Gastrocnemius medialis (tissue), 4 donors: ENCODE data around the gene CRTAC1. TPM values are rescaled to one million over a fixed set of nuclear protein-coding genes. Genes with fewer than 3 reads are reported as not detected.

ENCODE experiments used
- ATAC-seq, 2 donors: fragments of 150-250 bp; one replicate each; pipeline ENCODE4 v1.9.1; 2016
- DNase-seq, 2 donors: peaks; one replicate each; pipeline ENCODE4 v3.0.0-alpha.2; 2019
- H3K27ac ChIP-seq, 4 donors: fragments of 200-600 bp; sonication (generic); 1 replicate in 1 of 4; 2 replicates in 3 of 4; pipeline ENCODE4 v1.5.1; 2016 to 2018; ENCODE audit warnings: mild to moderate bottlenecking in 2 of 4, moderate library complexity in 1 of 4
- H3K27me3 ChIP-seq, 3 donors: fragments of 200-600 bp; sonication (generic) in 2 of 3; 1 replicate in 1 of 3; 2 replicates in 2 of 3; pipeline versions ENCODE4 v1.5.1 to v1.6.0; 2016 to 2019; ENCODE audit warnings: mild to moderate bottlenecking in 1 of 3, moderate library complexity in 1 of 3
- H3K36me3 ChIP-seq, 2 donors: fragments of 200-600 bp; sonication (generic) in 1 of 2; one replicate each; pipeline ENCODE4 v1.5.1; 2017 to 2018
- H3K4me1 ChIP-seq, 2 donors: fragments of 200-600 bp; sonication (generic) in 1 of 2; one replicate each; pipeline ENCODE4 v1.5.1; 2016 to 2017; ENCODE audit warnings: mild to moderate bottlenecking in 2 of 2
- H3K4me3 ChIP-seq, 4 donors: fragments of 200-600 bp; sonication (generic) in 3 of 4; 1 replicate in 1 of 4; 2 replicates in 3 of 4; pipeline ENCODE4 v1.5.1; 2016 to 2019; ENCODE audit warnings: mild to moderate bottlenecking in 2 of 4
- H3K9me3 ChIP-seq, 3 donors: fragments of 200-600 bp; sonication (generic) in 2 of 3; 1 replicate in 1 of 3; 2 replicates in 2 of 3; pipeline ENCODE4 v1.5.1; 2016 to 2019
- CTCF ChIP-seq, 5 experiments: fragments of 450-650 bp in 3 of 5; fragments of 200-600 bp in 2 of 5; sonication (generic) in 2 of 5; IDR thresholded peaks in 4 of 5; conservative IDR thresholded peaks in 1 of 5; 1 replicate in 4 of 5; 2 replicates in 1 of 5; pipeline ENCODE4 v1.5.1; 2016 to 2019; ENCODE audit warnings: antibody characterized with exemption in 5 of 5, mild to moderate bottlenecking in 3 of 5, moderate library complexity in 3 of 5
- POLR2A ChIP-seq, 2 donors: fragments of 450-650 bp; IDR thresholded peaks; one replicate each; pipeline ENCODE4 v1.6.1; 2017; ENCODE audit warnings: antibody characterized with exemption in 2 of 2, mild to moderate bottlenecking in 2 of 2, moderate library complexity in 2 of 2
- in situ Hi-C, 4 donors: fragments of 200-750 bp; cut with MboI; loops; one replicate each; pipeline versions ENCODE4 v1.15.0 to v1.8.0; 2017; ENCODE audit warnings: low sequenced_read_pairs in 4 of 4
- intact Hi-C: fragments of 100-400 bp; cut with DNase I; formaldehyde crosslinking; loops from one replicate; pipeline ENCODE4 v1.15.1; 2023; ENCODE audit warnings: low total_unique reads
- total RNA-seq, 4 donors: library from RNA; depleted of rRNA; stranded (reverse); fragments of >200 nt; gene quantifications; one replicate each; pipeline versions ENCODE4 v1.1.0 to v1.2.3, GENCODE V29; 2016

Gene CRTAC1
- total RNA-seq, 4 donors from 2014 or later, result 0.16 to 3.9 (median 0.56) TPM; not detected in 1

GRCh38 chr10:97948822-97949221 is 81.6 kb downstream of the CRTAC1 start:
- no peak for DNase-seq
- TF ChIP-seq CTCF (IDR thresholded peaks at IDR 0.05 in 4 of 5, conservative IDR thresholded peaks at IDR 0.05 in 1 of 5) (no peak), POLR2A (IDR thresholded peaks at IDR 0.05) (no peak)
- no peaks in the 10 kb centered on the region for H3K9me3 ChIP-seq
- no peaks in the 10 kb centered on the region for H3K4me1 ChIP-seq
- ATAC-seq, result no peak
- H3K27me3 ChIP-seq, result no peaks in the 10 kb centered on the region
- H3K4me3 ChIP-seq, result no peak overlapping the region
- intact Hi-C loops, result no loop called here
- H3K36me3 ChIP-seq, result no peaks in the 10 kb centered on the region
- H3K27ac ChIP-seq, result no peak overlapping the region
- in situ Hi-C loops, result no loop called here

- TF ChIP-seq CTCF (IDR thresholded peaks at IDR 0.05 in 4 of 5, conservative IDR thresholded peaks at IDR 0.05 in 1 of 5), result no peak
- no peak for TF ChIP-seq POLR2A (IDR thresholded peaks at IDR 0.05)
- peaks cover 0 to 7% (median 0%) of the 10 kb centered on the region in 3 donors for H3K27me3 ChIP-seq
Measured at GRCh38 chr10:97944772-97945171, 85.6 kb downstream of the CRTAC1 start.

GRCh38 chr10:97943294-97943693 is 87.1 kb downstream of the CRTAC1 start:
- DNase-seq (no peak), ATAC-seq (no peak)
- peaks cover 0 to 7% (median 0%) of the 10 kb centered on the region in 3 donors for H3K27me3 ChIP-seq
- in situ Hi-C loops, result no loop called here
- H3K4me3 ChIP-seq, result no peak overlapping the region
- TF ChIP-seq CTCF (IDR thresholded peaks at IDR 0.05 in 4 of 5, conservative IDR thresholded peaks at IDR 0.05 in 1 of 5) (no peak), POLR2A (IDR thresholded peaks at IDR 0.05) (no peak)
- H3K36me3 ChIP-seq, result no peaks in the 10 kb centered on the region
- no peaks in the 10 kb centered on the region for H3K9me3 ChIP-seq
- intact Hi-C loops, result no loop called here
- H3K27ac ChIP-seq, result no peak overlapping the region
- no peaks in the 10 kb centered on the region for H3K4me1 ChIP-seq

More at GRCh38 chr10:97944772-97945171, 85.6 kb downstream of the CRTAC1 start:
- no peaks in the 10 kb centered on the region for H3K4me1 ChIP-seq
- intact Hi-C loops, result no loop called here
- no peaks in the 10 kb centered on the region for H3K9me3 ChIP-seq
- ATAC-seq, result no peak
- H3K27ac ChIP-seq, result no peak overlapping the region
- no peak for DNase-seq
- H3K36me3 ChIP-seq, result no peaks in the 10 kb centered on the region
- in situ Hi-C loops, result no loop called here
- no peak overlapping the region for H3K4me3 ChIP-seq

GRCh38 chr10:97940534-97940933 is 89.9 kb downstream of the CRTAC1 start:
- TF ChIP-seq POLR2A (IDR thresholded peaks at IDR 0.05), result no peak
- no peak for TF ChIP-seq CTCF (IDR thresholded peaks at IDR 0.05 in 4 of 5, conservative IDR thresholded peaks at IDR 0.05 in 1 of 5)
- Histone ChIP-seq H3K9me3 (no peaks in the 10 kb centered on the region), H3K4me3 (no peak overlapping the region), H3K27ac (no peak overlapping the region), H3K36me3 (no peaks in the 10 kb centered on the region), H3K27me3 (peaks cover 0 to 7% (median 0%) of the 10 kb centered on the region in 3 donors), H3K4me1 (no peaks in the 10 kb centered on the region)
- in situ Hi-C loops (no loop called here), intact Hi-C loops (no loop called here)
- no peak for ATAC-seq
- no peak for DNase-seq

GRCh38 chr10:97939446-97939990 is 90.9 kb downstream of the CRTAC1 start:
- ATAC-seq, result no peak
- no peaks in the 10 kb centered on the region for H3K9me3 ChIP-seq
- H3K27ac ChIP-seq, result no peak overlapping the region
- no peaks in the 10 kb centered on the region for H3K4me1 ChIP-seq
- H3K36me3 ChIP-seq, result no peaks in the 10 kb centered on the region
- DNase-seq, result no peak
- H3K27me3 ChIP-seq, result peaks cover 0 to 7% (median 0%) of the 10 kb centered on the region in 3 donors
- TF ChIP-seq POLR2A (IDR thresholded peaks at IDR 0.05) (no peak), CTCF (IDR thresholded peaks at IDR 0.05 in 4 of 5, conservative IDR thresholded peaks at IDR 0.05 in 1 of 5) (no peak)
- in situ Hi-C loops (no loop called here), intact Hi-C loops (no loop called here)
- H3K4me3 ChIP-seq, result no peak overlapping the region
